ENCODE results near the gene PKNOX2. TPM values are rescaled to one million over a fixed set of nuclear protein-coding genes. Genes with fewer than 3 reads are reported as not detected.

The PKNOX2 gene
- total and polyA plus RNA-seq, 2 of the 4 experiments (the other 2 are of a cell fraction), result 0.72 to 2.3 TPM

- no peak overlapping the region for H4K5ac ChIP-seq (ENCODE audit: low read depth, low read length)
- no peak overlapping the region for H3K4ac ChIP-seq (ENCODE audit: low read depth, low read length)
- no peak for TF ChIP-seq BHLHE40 (IDR thresholded peaks at IDR 0.05; ENCODE audit: low read depth, low read length)
- TF ChIP-seq, protein P1, sequence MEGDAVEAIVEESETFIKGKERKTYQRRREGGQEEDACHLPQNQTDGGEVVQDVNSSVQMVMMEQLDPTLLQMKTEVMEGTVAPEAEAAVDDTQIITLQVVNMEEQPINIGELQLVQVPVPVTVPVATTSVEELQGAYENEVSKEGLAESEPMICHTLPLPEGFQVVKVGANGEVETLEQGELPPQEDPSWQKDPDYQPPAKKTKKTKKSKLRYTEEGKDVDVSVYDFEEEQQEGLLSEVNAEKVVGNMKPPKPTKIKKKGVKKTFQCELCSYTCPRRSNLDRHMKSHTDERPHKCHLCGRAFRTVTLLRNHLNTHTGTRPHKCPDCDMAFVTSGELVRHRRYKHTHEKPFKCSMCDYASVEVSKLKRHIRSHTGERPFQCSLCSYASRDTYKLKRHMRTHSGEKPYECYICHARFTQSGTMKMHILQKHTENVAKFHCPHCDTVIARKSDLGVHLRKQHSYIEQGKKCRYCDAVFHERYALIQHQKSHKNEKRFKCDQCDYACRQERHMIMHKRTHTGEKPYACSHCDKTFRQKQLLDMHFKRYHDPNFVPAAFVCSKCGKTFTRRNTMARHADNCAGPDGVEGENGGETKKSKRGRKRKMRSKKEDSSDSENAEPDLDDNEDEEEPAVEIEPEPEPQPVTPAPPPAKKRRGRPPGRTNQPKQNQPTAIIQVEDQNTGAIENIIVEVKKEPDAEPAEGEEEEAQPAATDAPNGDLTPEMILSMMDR (conservative IDR thresholded peaks at IDR 0.05; ENCODE audit: low read depth, low read length), result no peak
- TF ChIP-seq RFX5 (IDR thresholded peaks at IDR 0.05; ENCODE audit: low read depth, low read length), result no peak
- TF ChIP-seq RAD21 (IDR thresholded peaks at IDR 0.05; ENCODE audit: low read length), result no peak
- TF ChIP-seq RCOR1 (IDR thresholded peaks at IDR 0.05; ENCODE audit: insufficient replicate concordance, low read length), result no peak
- TF ChIP-seq, protein P2, sequence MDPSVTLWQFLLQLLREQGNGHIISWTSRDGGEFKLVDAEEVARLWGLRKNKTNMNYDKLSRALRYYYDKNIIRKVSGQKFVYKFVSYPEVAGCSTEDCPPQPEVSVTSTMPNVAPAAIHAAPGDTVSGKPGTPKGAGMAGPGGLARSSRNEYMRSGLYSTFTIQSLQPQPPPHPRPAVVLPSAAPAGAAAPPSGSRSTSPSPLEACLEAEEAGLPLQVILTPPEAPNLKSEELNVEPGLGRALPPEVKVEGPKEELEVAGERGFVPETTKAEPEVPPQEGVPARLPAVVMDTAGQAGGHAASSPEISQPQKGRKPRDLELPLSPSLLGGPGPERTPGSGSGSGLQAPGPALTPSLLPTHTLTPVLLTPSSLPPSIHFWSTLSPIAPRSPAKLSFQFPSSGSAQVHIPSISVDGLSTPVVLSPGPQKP (IDR thresholded peaks at IDR 0.05; ENCODE audit: borderline replicate concordance, low read depth, low read length), result no peak
- no peak for TF ChIP-seq MAZ (IDR thresholded peaks at IDR 0.05; ENCODE audit: borderline replicate concordance, low read depth, low read length)
- TF ChIP-seq CHD1 (IDR thresholded peaks at IDR 0.05; ENCODE audit: low read depth, low read length), result no peak
- TF ChIP-seq SMC3 (IDR thresholded peaks at IDR 0.05; ENCODE audit: low read depth, low read length), result no peak
- TF ChIP-seq, protein P3, sequence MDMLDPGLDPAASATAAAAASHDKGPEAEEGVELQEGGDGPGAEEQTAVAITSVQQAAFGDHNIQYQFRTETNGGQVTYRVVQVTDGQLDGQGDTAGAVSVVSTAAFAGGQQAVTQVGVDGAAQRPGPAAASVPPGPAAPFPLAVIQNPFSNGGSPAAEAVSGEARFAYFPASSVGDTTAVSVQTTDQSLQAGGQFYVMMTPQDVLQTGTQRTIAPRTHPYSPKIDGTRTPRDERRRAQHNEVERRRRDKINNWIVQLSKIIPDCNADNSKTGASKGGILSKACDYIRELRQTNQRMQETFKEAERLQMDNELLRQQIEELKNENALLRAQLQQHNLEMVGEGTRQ (IDR thresholded peaks at IDR 0.05; ENCODE audit: low read depth, low read length), result no peak
- TF ChIP-seq FOS (IDR thresholded peaks at IDR 0.05; ENCODE audit: low read depth, low read length), result no peak
- H2AK5ac ChIP-seq (ENCODE audit: low read depth, low read length), result no peak overlapping the region
- H3K9me1 ChIP-seq (ENCODE audit: insufficient read depth, low read length), result peaks cover 4% of the 10 kb centered on the region; the same call in 1 of the 2 replicates
- intact Hi-C loops (cut with micrococcal nuclease) (no loop called here), in situ Hi-C loops (cut with MboI; ENCODE audit: low sequenced_read_pairs) (no loop called here), dilution Hi-C loops (cut with HindIII; ENCODE audit: low sequenced_read_pairs, unreplicated experiment) (no loop called here)
- no peak overlapping the region for H3K14ac ChIP-seq (replicated peaks; ENCODE audit: low read depth, low read length)
- H3K27ac ChIP-seq (ENCODE audit: insufficient read depth, low read length), result no peak overlapping the region
- no peaks in the 10 kb centered on the region for H3K36me3 ChIP-seq (ENCODE audit: control insufficient read depth, insufficient read depth, low read length)
- no peak overlapping the region for H2BK15ac ChIP-seq (ENCODE audit: low read depth, low read length)
- H3K9me3 ChIP-seq (ENCODE audit: control insufficient read depth, insufficient read depth, low read length), result no peaks in the 10 kb centered on the region
- no peak overlapping the region for H4K91ac ChIP-seq (ENCODE audit: insufficient read depth, low read depth, low read length)
- H3K4me2 ChIP-seq (ENCODE audit: low read depth, low read length), result no peak overlapping the region
- H2BK20ac ChIP-seq (ENCODE audit: low read depth, low read length), result no peak overlapping the region
- H3K27me3 ChIP-seq (ENCODE audit: control insufficient read depth, insufficient read depth, low read length), result no peaks in the 10 kb centered on the region; the same call in 1 of the 2 replicates
- WGBS, 2 experiments (ENCODE audit: extremely low coverage in 2 of 2, insufficient read length in 1 of 2), result 76% methylated on average over 2 of the region's 5 CpGs; no CpG with 5 or more reads in 1 of the 2 experiments
- no peak overlapping the region for H4K8ac ChIP-seq (ENCODE audit: low read depth in 2 of 2, low read length in 2 of 2)
- H3K4me1 ChIP-seq (ENCODE audit: control insufficient read depth, insufficient read depth, low read length), result peaks cover 4% of the 10 kb centered on the region; the same call in 1 of the 2 replicates
- ChIA-PET POLR2A (ENCODE audit: unreplicated experiment) (no interaction called here), CTCF (no interaction called here)
- no peak overlapping the region for H2BK120ac ChIP-seq (ENCODE audit: low read depth, low read length)
- H2AFZ ChIP-seq (replicated peaks; ENCODE audit: low read length, poor library complexity), result no peak overlapping the region
- ATAC-seq (ENCODE audit: low read depth) (no peak), DNase-seq (no peak)
- no peak overlapping the region for H3K23ac ChIP-seq (ENCODE audit: low read depth, low read length)
- H2BK5ac ChIP-seq (ENCODE audit: low read depth, low read length, poor library complexity, severe bottlenecking), result no peak overlapping the region
- H3K79me1 ChIP-seq (ENCODE audit: low read depth in 1 of 2, low read length in 2 of 2), result no peaks in the 10 kb centered on the region
- no peak overlapping the region for H3K9ac ChIP-seq (ENCODE audit: low read depth, low read length)
- H3K18ac ChIP-seq (ENCODE audit: low read depth, low read length), result no peak overlapping the region
- no peak overlapping the region for H3K4me3 ChIP-seq (ENCODE audit: insufficient read depth, low read depth, low read length)
- no TSS peak for BruUV-seq (replicated peaks)
- H4K20me1 ChIP-seq (ENCODE audit: insufficient read depth, low read length), result no peaks in the 10 kb centered on the region
- H2AK9ac ChIP-seq (replicated peaks; ENCODE audit: low read depth, low read length, poor library complexity), result no peak overlapping the region
- no peak overlapping the region for H3K56ac ChIP-seq (ENCODE audit: extremely low read depth, insufficient read depth, low read length)
Measured at GRCh38 chr11:125251214-125251545, 86.6 kb downstream of the PKNOX2 start.

Data from IMR-90 (cell line).